IMR-90 (cell line): ENCODE data around the gene ZFAND5. TPM values are rescaled to one million over a fixed set of nuclear protein-coding genes. Genes with fewer than 3 reads are reported as not detected.

Source experiments
- ATAC-seq: fragments of 200-7000 bp; cut with Tn5 transposase; 2 replicates; pipeline ENCODE4 v1.9.1; 2020; ENCODE audit warnings: low read depth, mild to moderate bottlenecking, moderate library complexity
- BruUV-seq: library from RNA; stranded (reverse); fragments of 400-500 nt; replicated peaks from 2 replicates; lab custom pipeline; 2021; lab: Mats Ljungman, UMichigan
- CTCF ChIA-PET: fragments of 300-600 bp; formaldehyde crosslinking; extraction: SDS; loops from one replicate; lab custom pipeline; 2021; ENCODE audit warnings: antibody characterized with exemption; lab: Yijun Ruan, JAX
- POLR2A ChIA-PET: fragments of 300-600 bp; sonication (Branson Sonifier 250); formaldehyde crosslinking; loops from one replicate; lab custom pipeline; 2022; ENCODE audit warnings: antibody characterized with exemption; ENCODE audit not compliant: unreplicated experiment; lab: Charles Lee
- DNase-seq: peaks from one replicate; pipeline ENCODE4 v3.0.0; 2013
- H2AFZ ChIP-seq: replicated peaks from 2 replicates; pipeline ENCODE3; 2013; ENCODE audit warnings: low read length, mild to moderate bottlenecking; ENCODE audit not compliant: poor library complexity
- H2AK5ac ChIP-seq: 2 replicates; pipeline ENCODE4 v1.6.1; 2013; ENCODE audit warnings: low read depth, low read length, inconsistent platforms
- H2AK9ac ChIP-seq: replicated peaks from 2 replicates; pipeline ENCODE3; 2013; ENCODE audit warnings: mild to moderate bottlenecking, low read depth, low read length, moderate library complexity; ENCODE audit not compliant: poor library complexity
- H2BK120ac ChIP-seq: 2 replicates; pipeline ENCODE4 v1.6.1; 2013; ENCODE audit warnings: low read depth, low read length, inconsistent platforms
- H2BK15ac ChIP-seq: 3 replicates; pipeline ENCODE4 v1.6.1; 2013; ENCODE audit warnings: low read depth, low read length, inconsistent platforms
- H2BK20ac ChIP-seq: 2 replicates; pipeline ENCODE4 v1.6.1; 2013; ENCODE audit warnings: low read depth, mild to moderate bottlenecking, inconsistent platforms, low read length, moderate library complexity
- H2BK5ac ChIP-seq: 2 replicates; pipeline ENCODE4 v1.6.1; 2013; ENCODE audit warnings: mild to moderate bottlenecking, low read depth, low read length, inconsistent platforms; ENCODE audit not compliant: poor library complexity, severe bottlenecking
- H3K14ac ChIP-seq: replicated peaks from 2 replicates; pipeline ENCODE4 v1.6.1; 2013; ENCODE audit warnings: low read depth, low read length, inconsistent platforms
- H3K18ac ChIP-seq: 2 replicates; pipeline ENCODE4 v1.6.1; 2013; ENCODE audit warnings: low read depth, low read length, control low read depth
- H3K23ac ChIP-seq: 2 replicates; pipeline ENCODE4 v1.6.1; 2013; ENCODE audit warnings: low read depth, low read length, inconsistent platforms
- H3K27ac ChIP-seq: 2 replicates; pipeline ENCODE4 v1.5.1; 2013; ENCODE audit warnings: mild to moderate bottlenecking, control low read depth, low read length; ENCODE audit not compliant: insufficient read depth
- H3K27me3 ChIP-seq: 2 replicates; pipeline ENCODE4 v1.6.1; 2013; ENCODE audit warnings: low read length; ENCODE audit not compliant: control insufficient read depth, insufficient read depth
- H3K36me3 ChIP-seq: 2 replicates; pipeline ENCODE4 v1.6.1; 2013; ENCODE audit warnings: low read length, mixed read lengths; ENCODE audit not compliant: control insufficient read depth, insufficient read depth
- H3K4ac ChIP-seq: 2 replicates; pipeline ENCODE4 v1.6.1; 2013; ENCODE audit warnings: low read depth, low read length, inconsistent platforms
- H3K4me1 ChIP-seq: 2 replicates; pipeline ENCODE4 v1.6.1; 2013; ENCODE audit warnings: low read length, mixed read lengths; ENCODE audit not compliant: control insufficient read depth, insufficient read depth
- H3K4me2 ChIP-seq: 2 replicates; pipeline ENCODE4 v1.6.1; 2013; ENCODE audit warnings: low read depth, mild to moderate bottlenecking, control low read depth, low read length, moderate library complexity
- H3K4me3 ChIP-seq: 2 replicates; pipeline ENCODE4 v1.5.1; 2013; ENCODE audit warnings: low read depth, mild to moderate bottlenecking, control low read depth, low read length, moderate library complexity; ENCODE audit not compliant: insufficient read depth
- H3K56ac ChIP-seq: 2 replicates; pipeline ENCODE4 v1.6.1; 2013; ENCODE audit warnings: low read length, inconsistent platforms; ENCODE audit not compliant: insufficient read depth; ENCODE audit errors: extremely low read depth
- H3K79me1 ChIP-seq, 2 experiments: 2 replicates each; pipeline ENCODE4 v1.6.1; 2013; ENCODE audit warnings: low read length in 2 of 2, inconsistent platforms in 1 of 2, low read depth in 1 of 2
- H3K9ac ChIP-seq: 2 replicates; pipeline ENCODE4 v1.6.1; 2013; ENCODE audit warnings: low read depth, low read length, control low read depth
- H3K9me1 ChIP-seq: 2 replicates; pipeline ENCODE4 v1.6.1; 2013; ENCODE audit warnings: low read length, inconsistent platforms; ENCODE audit not compliant: insufficient read depth
- H3K9me3 ChIP-seq: 2 replicates; pipeline ENCODE4 v1.6.1; 2013; ENCODE audit warnings: low read length; ENCODE audit not compliant: control insufficient read depth, insufficient read depth
- H4K20me1 ChIP-seq: 2 replicates; pipeline ENCODE4 v1.6.1; 2013; ENCODE audit warnings: low read length, inconsistent platforms; ENCODE audit not compliant: insufficient read depth
- H4K5ac ChIP-seq: 2 replicates; pipeline ENCODE4 v1.6.1; 2013; ENCODE audit warnings: mild to moderate bottlenecking, low read depth, low read length, control low read depth
- H4K8ac ChIP-seq, 2 experiments: 2 replicates each; pipeline ENCODE4 v1.6.1; 2013; ENCODE audit warnings: low read depth in 2 of 2, low read length in 2 of 2, control low read depth in 1 of 2, inconsistent platforms in 1 of 2
- H4K91ac ChIP-seq: 2 replicates; pipeline ENCODE4 v1.6.1; 2013; ENCODE audit warnings: low read depth, low read length, inconsistent platforms; ENCODE audit not compliant: insufficient read depth
- BHLHE40 ChIP-seq: fragments of 150-350 bp; IDR thresholded peaks from 2 replicates; pipeline ENCODE4 v1.6.1; 2016; ENCODE audit warnings: mild to moderate bottlenecking, low read depth, low read length
- CHD1 ChIP-seq: IDR thresholded peaks from 2 replicates; pipeline ENCODE4 v1.6.1; 2012; ENCODE audit warnings: low read depth, low read length, improper control_type of control experiment
- MAZ ChIP-seq: IDR thresholded peaks from 2 replicates; pipeline ENCODE4 v1.6.1; 2012; ENCODE audit warnings: low read depth, mild to moderate bottlenecking, low read length, improper control_type of control experiment, moderate library complexity, borderline replicate concordance
- RCOR1 ChIP-seq: IDR thresholded peaks from 2 replicates; pipeline ENCODE4 v1.6.1; 2012; ENCODE audit warnings: mild to moderate bottlenecking, low read length, improper control_type of control experiment; ENCODE audit not compliant: insufficient replicate concordance
- RFX5 ChIP-seq: IDR thresholded peaks from 2 replicates; pipeline ENCODE4 v1.8.0; 2012; ENCODE audit warnings: low read depth, mild to moderate bottlenecking, low read length, moderate library complexity
- USF2 ChIP-seq: fragments of 150-350 bp; IDR thresholded peaks from 2 replicates; pipeline ENCODE4 v1.6.1; 2017; ENCODE audit warnings: mild to moderate bottlenecking, antibody characterized with exemption, low read length, low read depth
- WGBS, 2 experiments: methylation state at CpG; one replicate each; pipeline versions ENCODE4 v1.1.5 to v1.1.7; 2013; ENCODE audit warnings: missing lambda C conversion rate in 2 of 2; ENCODE audit not compliant: insufficient read length in 1 of 2; ENCODE audit errors: extremely low coverage in 2 of 2; 5-methylcytosine and 5-hydroxymethylcytosine counted together
- dilution Hi-C: fragments of 300-500 bp; cut with HindIII; formaldehyde crosslinking; loops from one replicate; pipeline ENCODE4 v1.14.3; 2018; ENCODE audit warnings: low sequenced_read_pairs; ENCODE audit not compliant: unreplicated experiment
- in situ Hi-C: fragments of 300-500 bp; cut with MboI; formaldehyde crosslinking; loops from 3 replicates; pipeline ENCODE4 v1.14.3; 2019; ENCODE audit warnings: low sequenced_read_pairs, inconsistent platforms, mixed read lengths
- intact Hi-C: fragments of 100-400 bp; cut with micrococcal nuclease; formaldehyde crosslinking; loops from 2 replicates; pipeline ENCODE4 v1.10.0; 2022
- polyA plus RNA-seq, 3 experiments: library from polyadenylated mRNA; depleted of rRNA; stranded (reverse); fragments of >200 nt; gene quantifications; 2 replicates each; pipeline ENCODE4 v1.2.3, GENCODE V29; 2012; ENCODE audit warnings: low replicate concordance in 1 of 3
- total RNA-seq: library from RNA; depleted of rRNA; stranded (reverse); fragments of >200 nt; gene quantifications from 2 replicates; pipeline ENCODE4 v1.2.3, GENCODE V29; 2012

The ZFAND5 gene
- total and polyA plus RNA-seq, 2 of the 4 experiments (the other 2 are of a cell fraction), result 35.8 to 85.2 TPM

DNA sequence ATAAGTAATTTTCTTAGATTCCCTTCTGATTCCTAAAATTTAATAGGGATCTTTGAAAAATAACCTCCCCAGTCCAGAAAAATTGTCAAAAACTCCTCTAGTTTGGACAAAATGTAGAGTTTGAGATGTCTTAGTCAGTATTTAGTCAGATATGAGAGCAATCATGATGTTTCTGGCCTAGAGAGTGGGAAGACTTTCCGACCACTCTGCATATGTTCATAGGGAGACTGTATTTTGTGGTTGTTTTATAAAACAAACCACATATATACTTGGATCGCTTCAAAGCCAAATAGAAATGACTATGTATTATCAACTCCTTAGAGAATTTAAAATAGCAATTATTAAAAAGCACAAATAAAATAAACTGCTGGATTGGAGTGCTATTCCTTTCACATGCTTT lies 15.8 kb downstream of the ZFAND5 start:
- Histone ChIP-seq H3K79me1 (peaks cover 3 to 12% of the 10 kb centered on the region in 2 experiments; a peak in 3 of 4 replicates), H3K9me1 (0 out of 2 replicates have a peak, but pooled peaks cover 3% of the 10 kb centered on the region), H3K4me2 (no peak overlapping the region), H4K5ac (no peak overlapping the region), H2BK5ac (no peak overlapping the region), H2BK120ac (no peak overlapping the region), H4K8ac (no peak overlapping the region), H2BK20ac (no peak overlapping the region), H3K23ac (no peak overlapping the region), H3K27me3 (no peaks in the 10 kb centered on the region), H4K91ac (no peak overlapping the region), H3K18ac (no peak overlapping the region), H3K9ac (no peak overlapping the region), H3K36me3 (peaks cover 6% of the 10 kb centered on the region), H2AK9ac (no peak overlapping the region), H3K56ac (no peak overlapping the region), H2AFZ (no peak overlapping the region), H3K27ac (no peak overlapping the region), H4K20me1 (peaks cover 14% of the 10 kb centered on the region; the same call in 1 of the 2 replicates), H3K9me3 (no peaks in the 10 kb centered on the region), H2BK15ac (no peak overlapping the region), H3K4ac (no peak overlapping the region), H2AK5ac (no peak overlapping the region), H3K14ac (no peak overlapping the region), H3K4me1 (no peaks in the 10 kb centered on the region), H3K4me3 (no peak overlapping the region)
- ATAC-seq, result no peak
- WGBS, 2 experiments, result no CpG with 5 or more reads among the region's 2 CpGs
- ChIA-PET CTCF (no interaction called here), POLR2A (no interaction called here)
- TF ChIP-seq RCOR1 (no peak), RFX5 (no peak), BHLHE40 (no peak), CHD1 (no peak), USF2 (no peak), MAZ (no peak)
- dilution Hi-C loops, result no loop called here
- intact Hi-C loops, result no loop called here
- in situ Hi-C loops, result no loop called here
- DNase-seq, result no peak
- no TSS peak for BruUV-seq
